Measurements from ENCODE around the gene BTBD9. TPM values are rescaled to one million over a fixed set of nuclear protein-coding genes. Genes with fewer than 3 reads are reported as not detected.

The BTBD9 gene
- total RNA-seq, 1 experiment from 2014 or later, result 4.3 TPM

DNA sequence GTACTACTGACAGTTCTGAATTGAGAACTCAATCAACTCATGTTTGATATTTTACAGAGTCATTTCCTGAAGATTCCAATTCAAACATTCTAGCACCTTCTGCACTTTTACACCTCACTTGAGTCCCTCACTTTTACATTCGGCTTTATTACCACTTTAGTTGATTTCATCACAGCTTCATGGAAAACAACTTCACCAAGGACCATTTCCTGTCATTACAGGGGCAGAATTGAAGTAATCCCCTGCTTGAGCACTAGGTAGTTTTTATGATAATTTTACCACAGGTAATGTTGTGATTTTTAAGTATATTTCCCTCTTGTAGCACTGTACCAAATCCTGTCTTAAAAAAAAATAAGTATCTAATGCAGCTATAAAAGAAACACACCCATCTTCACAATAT is 312.9 kb downstream of the BTBD9 start:
- Histone ChIP-seq H3K4me2 (ENCODE audit: low read length) (no peak overlapping the region), H2AFZ (ENCODE audit: low read length) (no peak overlapping the region), H3K4me3 (ENCODE audit: low read length) (no peak overlapping the region), H3K36me3 (ENCODE audit: low read depth, low read length) (no peaks in the 10 kb centered on the region), H3K4me1 (ENCODE audit: insufficient read depth, low read length) (no peaks in the 10 kb centered on the region), H3K9me3 (ENCODE audit: low read length) (no peaks in the 10 kb centered on the region), H3F3A (ENCODE audit: low read length, unreplicated experiment) (no peaks in the 10 kb centered on the region), H3K27ac (ENCODE audit: low read length) (no peak overlapping the region), H3K27me3 (ENCODE audit: low read length) (no peaks in the 10 kb centered on the region), H3K79me2 (ENCODE audit: low read length) (no peaks in the 10 kb centered on the region), H4K20me1 (ENCODE audit: low read length) (no peaks in the 10 kb centered on the region), H3K9ac (ENCODE audit: low read length) (no peak overlapping the region), H3K9me2 (replicated peaks; ENCODE audit: low read length) (no peaks in the 10 kb centered on the region)
- POLR2A ChIA-PET (ENCODE audit: unreplicated experiment), result interaction anchor here (0.6 kb wide), 1 partner anchor 64 kb away, joined by 3 read pairs; no protein-coding TSS in a partner anchor
- TF ChIP-seq EZH2phosphoT487 (IDR thresholded peaks at IDR 0.05; ENCODE audit: borderline replicate concordance, low read length) (no peak), EZH2 (IDR thresholded peaks at IDR 0.05; ENCODE audit: low read length, unreplicated experiment) (no peak)
- TF ChIP-seq, protein P1, sequence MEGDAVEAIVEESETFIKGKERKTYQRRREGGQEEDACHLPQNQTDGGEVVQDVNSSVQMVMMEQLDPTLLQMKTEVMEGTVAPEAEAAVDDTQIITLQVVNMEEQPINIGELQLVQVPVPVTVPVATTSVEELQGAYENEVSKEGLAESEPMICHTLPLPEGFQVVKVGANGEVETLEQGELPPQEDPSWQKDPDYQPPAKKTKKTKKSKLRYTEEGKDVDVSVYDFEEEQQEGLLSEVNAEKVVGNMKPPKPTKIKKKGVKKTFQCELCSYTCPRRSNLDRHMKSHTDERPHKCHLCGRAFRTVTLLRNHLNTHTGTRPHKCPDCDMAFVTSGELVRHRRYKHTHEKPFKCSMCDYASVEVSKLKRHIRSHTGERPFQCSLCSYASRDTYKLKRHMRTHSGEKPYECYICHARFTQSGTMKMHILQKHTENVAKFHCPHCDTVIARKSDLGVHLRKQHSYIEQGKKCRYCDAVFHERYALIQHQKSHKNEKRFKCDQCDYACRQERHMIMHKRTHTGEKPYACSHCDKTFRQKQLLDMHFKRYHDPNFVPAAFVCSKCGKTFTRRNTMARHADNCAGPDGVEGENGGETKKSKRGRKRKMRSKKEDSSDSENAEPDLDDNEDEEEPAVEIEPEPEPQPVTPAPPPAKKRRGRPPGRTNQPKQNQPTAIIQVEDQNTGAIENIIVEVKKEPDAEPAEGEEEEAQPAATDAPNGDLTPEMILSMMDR (conservative IDR thresholded peaks at IDR 0.05; ENCODE audit: low read depth, low read length), result no peak
- DNase-seq, result no peak
- CTCF ChIA-PET, result no interaction called here
- ATAC-seq, result no peak; the same call in 1 of the 2 replicates
- intact Hi-C loops (cut with micrococcal nuclease), result no loop called here
- no TSS peak for BruUV-seq (replicated peaks)

DNA sequence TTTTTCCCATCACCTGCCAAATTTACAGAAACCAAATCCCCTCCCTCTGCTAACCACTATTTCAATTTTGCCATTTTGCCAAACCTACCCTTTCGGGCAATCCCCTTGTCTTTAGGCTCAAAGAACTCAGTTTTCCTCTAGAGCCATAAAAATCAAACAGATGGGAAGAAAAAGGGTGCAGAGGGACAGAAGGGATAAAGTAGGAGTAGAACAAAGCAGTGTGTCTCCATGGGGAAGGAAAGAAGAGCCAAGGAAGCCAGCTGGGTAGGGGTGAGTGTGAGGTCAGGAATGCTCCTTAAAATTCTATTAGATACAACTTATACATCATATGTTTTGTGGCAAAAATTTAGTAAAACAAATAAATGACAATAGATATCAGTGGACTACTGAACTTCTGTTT is 316.5 kb downstream of the BTBD9 start:
- Histone ChIP-seq H3K9me2 (replicated peaks; ENCODE audit: low read length) (no peaks in the 10 kb centered on the region), H3K79me2 (ENCODE audit: low read length) (no peaks in the 10 kb centered on the region), H3F3A (ENCODE audit: low read length, unreplicated experiment) (no peaks in the 10 kb centered on the region), H3K27me3 (ENCODE audit: low read length) (no peaks in the 10 kb centered on the region), H3K4me3 (ENCODE audit: low read length) (no peak overlapping the region), H3K27ac (ENCODE audit: low read length) (no peak overlapping the region), H3K9me3 (ENCODE audit: low read length) (no peaks in the 10 kb centered on the region), H3K9ac (ENCODE audit: low read length) (no peak overlapping the region), H3K36me3 (ENCODE audit: low read depth, low read length) (no peaks in the 10 kb centered on the region), H2AFZ (ENCODE audit: low read length) (no peak overlapping the region), H3K4me2 (ENCODE audit: low read length) (no peak overlapping the region), H4K20me1 (ENCODE audit: low read length) (no peaks in the 10 kb centered on the region), H3K4me1 (ENCODE audit: insufficient read depth, low read length) (no peaks in the 10 kb centered on the region)
- DNase-seq (no peak), ATAC-seq (no peak)
- intact Hi-C loops (cut with micrococcal nuclease), result no loop called here
- ChIA-PET POLR2A (ENCODE audit: unreplicated experiment) (no interaction called here), CTCF (no interaction called here)
- TF ChIP-seq EZH2phosphoT487 (IDR thresholded peaks at IDR 0.05; ENCODE audit: borderline replicate concordance, low read length), result no peak
- TF ChIP-seq, protein P1 (conservative IDR thresholded peaks at IDR 0.05; ENCODE audit: low read depth, low read length), result no peak
- TF ChIP-seq EZH2 (IDR thresholded peaks at IDR 0.05; ENCODE audit: low read length, unreplicated experiment), result no peak
- BruUV-seq (replicated peaks), result no TSS peak

DNA sequence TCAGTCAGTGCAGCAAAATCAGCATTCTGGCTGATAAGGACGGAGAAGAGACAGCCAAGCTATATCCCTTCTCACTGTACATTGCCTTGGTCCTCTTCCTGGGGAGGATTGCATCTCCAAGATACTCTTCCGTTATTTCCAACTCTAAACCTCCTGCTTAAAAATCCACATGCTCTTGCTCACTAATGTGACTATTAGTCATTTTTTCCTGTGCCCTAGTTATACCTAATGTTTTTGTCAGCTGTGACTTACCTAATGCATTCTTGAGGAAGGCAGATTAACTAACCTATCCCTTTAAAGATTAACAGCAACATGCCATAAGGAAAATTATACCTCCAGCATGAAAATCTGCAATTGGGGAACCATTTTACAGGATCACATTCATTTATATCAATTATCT is 317.6 kb downstream of the BTBD9 start:
- Histone ChIP-seq H3K9ac (ENCODE audit: low read length) (no peak overlapping the region), H3K27me3 (ENCODE audit: low read length) (no peaks in the 10 kb centered on the region), H3K4me2 (ENCODE audit: low read length) (no peak overlapping the region), H4K20me1 (ENCODE audit: low read length) (no peaks in the 10 kb centered on the region), H3K4me1 (ENCODE audit: insufficient read depth, low read length) (no peaks in the 10 kb centered on the region), H3K79me2 (ENCODE audit: low read length) (no peaks in the 10 kb centered on the region), H3F3A (ENCODE audit: low read length, unreplicated experiment) (no peaks in the 10 kb centered on the region), H3K36me3 (ENCODE audit: low read depth, low read length) (no peaks in the 10 kb centered on the region), H3K9me3 (ENCODE audit: low read length) (no peaks in the 10 kb centered on the region), H3K9me2 (replicated peaks; ENCODE audit: low read length) (no peaks in the 10 kb centered on the region), H3K27ac (ENCODE audit: low read length) (no peak overlapping the region), H3K4me3 (ENCODE audit: low read length) (no peak overlapping the region), H2AFZ (ENCODE audit: low read length) (no peak overlapping the region)
- TF ChIP-seq EZH2 (IDR thresholded peaks at IDR 0.05; ENCODE audit: low read length, unreplicated experiment) (no peak), EZH2phosphoT487 (IDR thresholded peaks at IDR 0.05; ENCODE audit: borderline replicate concordance, low read length) (no peak)
- TF ChIP-seq, protein P1 (conservative IDR thresholded peaks at IDR 0.05; ENCODE audit: low read depth, low read length), result no peak
- intact Hi-C loops (cut with micrococcal nuclease), result no loop called here
- ChIA-PET CTCF (no interaction called here), POLR2A (ENCODE audit: unreplicated experiment) (no interaction called here)
- no peak for DNase-seq
- ATAC-seq, result no peak
- no TSS peak for BruUV-seq (replicated peaks)

All from PC-3 (cell line).